ENCODE measurements around the gene HM13. TPM values are rescaled to one million over a fixed set of nuclear protein-coding genes. Genes with fewer than 3 reads are reported as not detected.

The HM13 gene
- total and polyA plus RNA-seq, 2 of the 13 experiments (the other 11 are each of a cell fraction or from before 2014, with no cell fraction given), result 118 to 243 TPM

- TF ChIP-seq ZNF513 (CRISPR knock-in tag; conservative IDR thresholded peaks at IDR 0.05) (peak; percentile 91; the same call in 1 of the 2 replicates), ZNF460 (CRISPR knock-in tag; IDR thresholded peaks at IDR 0.05; ENCODE audit: borderline replicate concordance) (peak; percentile 90; the same call in 1 of the 2 replicates), TFDP1 (CRISPR knock-in tag; IDR thresholded peaks at IDR 0.05; ENCODE audit: borderline replicate concordance) (peak; percentile 89), ZNF501 (CRISPR knock-in tag; IDR thresholded peaks at IDR 0.05) (peak; percentile 98), ZSCAN12 (CRISPR knock-in tag; IDR thresholded peaks at IDR 0.05) (0 out of 2 replicates have a peak, but pooled peaks have one; percentile 32), ZSCAN20 (CRISPR knock-in tag; IDR thresholded peaks at IDR 0.05; ENCODE audit: borderline replicate concordance) (peak; percentile 95; the same call in 1 of the 2 replicates), TAF15 (IDR thresholded peaks at IDR 0.05; ENCODE audit: low read depth, low read length, poor library complexity, severe bottlenecking) (peak; percentile 100), SALL2 (CRISPR knock-in tag; IDR thresholded peaks at IDR 0.05) (peak; percentile 100), GTF2F1 (IDR thresholded peaks at IDR 0.05; ENCODE audit: low read length) (no peak), ZNF512 (CRISPR knock-in tag; IDR thresholded peaks at IDR 0.05) (no peak), THAP11 (CRISPR knock-in tag; IDR thresholded peaks at IDR 0.05) (peak; percentile 88), RNF219 (CRISPR knock-in tag; IDR thresholded peaks at IDR 0.05) (peak; percentile 99), ATF7 (IDR thresholded peaks at IDR 0.05) (no peak), ATF7 (CRISPR knock-in tag; IDR thresholded peaks at IDR 0.05) (peak; percentile 99), ZBTB34 (CRISPR knock-in tag; IDR thresholded peaks at IDR 0.05) (peak; percentile 100), BORCS8-MEF2B (CRISPR knock-in tag; IDR thresholded peaks at IDR 0.05) (peak; percentile 98), ZNF770 (CRISPR knock-in tag; IDR thresholded peaks at IDR 0.05) (peak; percentile 96)
Observed at GRCh38 chr20:31608251-31608945, 94.2 kb downstream of the HM13 start (continued).

Data from HepG2 (cell line).